ENCODE measurements around the gene ATG101. TPM values are rescaled to one million over a fixed set of nuclear protein-coding genes. Genes with fewer than 3 reads are reported as not detected.
A peak's percentile ranks its signal among the peaks of the same experiment; 100 is the strongest.

Gene ATG101
- total RNA-seq, 4 donors from 2014 or later = 28.3 to 42.1 (median 37.2) TPM

DNA sequence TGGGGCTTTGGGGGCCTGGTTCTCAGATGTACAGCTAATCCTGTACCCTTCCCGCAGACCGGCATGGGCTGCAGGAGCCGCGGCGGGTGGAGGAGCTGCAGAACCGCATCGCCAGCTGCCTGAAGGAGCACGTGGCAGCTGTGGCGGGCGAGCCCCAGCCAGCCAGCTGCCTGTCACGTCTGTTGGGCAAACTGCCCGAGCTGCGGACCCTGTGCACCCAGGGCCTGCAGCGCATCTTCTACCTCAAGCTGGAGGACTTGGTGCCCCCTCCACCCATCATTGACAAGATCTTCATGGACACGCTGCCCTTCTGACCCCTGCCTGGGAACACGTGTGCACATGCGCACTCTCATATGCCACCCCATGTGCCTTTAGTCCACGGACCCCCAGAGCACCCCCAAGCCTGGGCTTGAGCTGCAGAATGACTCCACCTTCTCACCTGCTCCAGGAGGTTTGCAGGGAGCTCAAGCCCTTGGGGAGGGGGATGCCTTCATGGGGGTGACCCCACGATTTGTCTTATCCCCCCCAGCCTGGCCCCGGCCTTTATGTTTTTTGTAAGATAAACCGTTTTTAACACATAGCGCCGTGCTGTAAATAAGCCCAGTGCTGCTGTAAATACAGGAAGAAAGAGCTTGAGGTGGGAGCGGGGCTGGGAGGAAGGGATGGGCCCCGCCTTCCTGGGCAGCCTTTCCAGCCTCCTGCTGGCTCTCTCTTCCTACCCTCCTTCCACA lies 11.0 kb upstream of the ATG101 start:
- H3K27ac ChIP-seq = no peak overlapping the region
- H3K4me3 ChIP-seq = no peak overlapping the region

DNA sequence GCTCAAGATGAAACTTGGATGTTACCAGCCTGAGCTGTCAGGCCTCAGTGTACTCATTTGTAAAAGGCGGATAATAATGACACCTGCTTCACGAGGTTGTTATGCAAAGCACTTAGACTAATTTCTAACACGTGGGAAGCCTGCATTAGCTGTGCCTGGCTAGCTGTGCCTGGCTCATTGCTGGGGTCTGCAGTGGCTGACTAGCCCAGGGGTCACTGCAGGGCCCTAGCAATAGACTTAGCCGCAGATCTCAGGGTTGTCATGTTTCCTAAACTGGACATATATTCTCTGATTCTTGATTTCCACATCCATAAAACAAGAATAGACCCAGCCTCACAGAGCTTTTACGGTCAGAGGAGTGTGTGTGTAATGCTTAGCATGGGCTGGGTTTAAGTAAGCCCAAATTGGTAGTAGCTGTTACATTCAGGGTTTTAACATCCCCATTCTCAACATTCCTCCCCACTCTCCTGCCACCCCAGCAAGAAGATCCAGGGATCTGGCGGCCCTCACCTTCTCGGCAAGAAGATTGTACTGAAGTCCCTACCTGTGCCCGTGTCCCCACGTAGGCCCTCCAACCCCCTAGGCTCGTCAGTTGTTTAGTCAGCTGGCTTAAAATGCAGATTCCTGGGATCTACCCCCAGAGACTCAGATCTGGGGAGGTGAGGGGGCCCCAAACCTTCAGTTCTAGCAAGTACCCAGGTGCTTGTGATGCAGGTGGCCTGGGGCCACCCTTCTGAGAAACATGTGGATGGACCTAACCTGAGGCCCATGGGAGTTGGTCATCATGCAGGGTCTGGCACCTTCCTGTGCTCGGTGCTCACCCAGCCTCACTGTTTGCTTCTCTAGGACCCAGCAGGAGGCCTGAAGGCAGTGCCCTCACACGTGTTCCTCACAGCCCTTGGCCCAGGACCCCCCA lies 9.9 kb upstream of the ATG101 start:
- no peaks in the 10 kb centered on the region for H3K36me3 ChIP-seq
- H3K27ac ChIP-seq = peak overlapping the region in 1 of 2 donors; percentile 6
- TF ChIP-seq POLR2A (IDR thresholded peaks at IDR 0.05) (no peak), CTCF (IDR thresholded peaks at IDR 0.05) (no peak)
- intact Hi-C loops (cut with DNase I; ENCODE audit: low total_unique reads) = no loop called here
- no peaks in the 10 kb centered on the region for H3K27me3 ChIP-seq
- DNase-seq = peak in 1 of 2 donors; percentile 23
- H3K9me3 ChIP-seq = no peaks in the 10 kb centered on the region
- H3K4me1 ChIP-seq = no peaks in the 10 kb centered on the region
- no peak overlapping the region for H3K4me3 ChIP-seq

More for the DNA sequence above, 11.0 kb upstream of the ATG101 start:
- intact Hi-C loops (cut with DNase I; ENCODE audit: low total_unique reads) = no loop called here
- H3K4me1 ChIP-seq = peaks cover 0 to 2% of the 10 kb centered on the region in 2 donors
- H3K36me3 ChIP-seq = no peaks in the 10 kb centered on the region
- DNase-seq = peak in 1 of 2 donors; percentile 30
- no peaks in the 10 kb centered on the region for H3K27me3 ChIP-seq
- H3K9me3 ChIP-seq = no peaks in the 10 kb centered on the region
- no peak for TF ChIP-seq POLR2A (IDR thresholded peaks at IDR 0.05)
- no peak for TF ChIP-seq CTCF (IDR thresholded peaks at IDR 0.05)

GRCh38 chr12:52060498-52061177 lies 9.1 kb upstream of the ATG101 start:
- DNase-seq = peak in 1 of 2 donors; percentile 21
- intact Hi-C loops (cut with DNase I; ENCODE audit: low total_unique reads) = no loop called here
- H3K27me3 ChIP-seq = no peaks in the 10 kb centered on the region
- H3K27ac ChIP-seq = no peak overlapping the region
- no peaks in the 10 kb centered on the region for H3K9me3 ChIP-seq
- H3K4me1 ChIP-seq = no peaks in the 10 kb centered on the region
- no peak for TF ChIP-seq CTCF (IDR thresholded peaks at IDR 0.05)
- no peaks in the 10 kb centered on the region for H3K36me3 ChIP-seq
- no peak overlapping the region for H3K4me3 ChIP-seq

DNA sequence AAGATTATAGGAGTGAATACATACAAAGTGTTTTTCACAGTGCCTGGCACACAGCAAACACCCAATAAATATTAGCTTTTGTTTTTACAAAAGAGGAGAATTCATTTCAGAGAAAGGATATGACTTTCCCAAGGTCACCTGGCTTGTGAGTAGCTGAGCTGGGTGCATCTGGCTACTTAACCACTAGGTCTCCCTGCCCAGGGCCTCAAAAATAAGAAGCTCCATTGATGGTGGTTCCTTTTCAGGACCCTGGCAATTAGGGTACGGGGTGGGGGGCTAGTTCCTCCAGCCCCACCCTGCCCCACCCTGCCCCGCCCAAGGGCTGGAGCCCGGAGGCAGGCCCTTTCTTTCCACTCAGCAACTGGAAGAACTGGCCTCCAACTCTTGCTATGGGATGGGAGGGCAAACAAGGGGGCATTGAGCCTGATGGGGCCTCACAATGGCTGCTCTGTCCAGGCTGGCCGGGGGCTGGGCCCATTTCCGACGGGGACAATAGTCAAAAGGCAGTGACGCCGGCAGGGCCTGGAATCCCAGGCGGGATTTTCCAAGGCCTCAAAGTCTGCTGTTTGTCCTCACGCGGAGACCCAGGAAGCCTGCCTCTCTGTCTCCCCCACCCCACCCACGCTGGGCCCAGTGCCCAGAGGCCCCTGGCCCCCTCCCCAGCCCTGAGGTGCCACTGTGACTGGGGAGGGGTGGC lies 8.2 kb upstream of the ATG101 start:
- Histone ChIP-seq H3K27ac (peak overlapping the region in 1 of 2 donors; percentile 66), H3K27me3 (no peaks in the 10 kb centered on the region), H3K36me3 (no peaks in the 10 kb centered on the region), H3K4me3 (no peak overlapping the region), H3K4me1 (no peaks in the 10 kb centered on the region), H3K9me3 (no peaks in the 10 kb centered on the region)
- no peak for DNase-seq
- intact Hi-C loops (cut with DNase I; ENCODE audit: low total_unique reads) = no loop called here
- TF ChIP-seq POLR2A (IDR thresholded peaks at IDR 0.05) (no peak), CTCF (IDR thresholded peaks at IDR 0.05) (no peak)

Measured in uterus (tissue), 4 donors.